GM12801 (cell line): ENCODE measurements around the gene GATA5.

Experiments used
- TF ChIP-seq, protein P1 (sequence below): IDR thresholded peaks from one replicate; pipeline ENCODE4 v1.5.1; 2011; ENCODE audit warnings: control low read depth; ENCODE audit not compliant: insufficient read length; ENCODE audit errors: extremely low read depth

GATA5 gene

DNA sequence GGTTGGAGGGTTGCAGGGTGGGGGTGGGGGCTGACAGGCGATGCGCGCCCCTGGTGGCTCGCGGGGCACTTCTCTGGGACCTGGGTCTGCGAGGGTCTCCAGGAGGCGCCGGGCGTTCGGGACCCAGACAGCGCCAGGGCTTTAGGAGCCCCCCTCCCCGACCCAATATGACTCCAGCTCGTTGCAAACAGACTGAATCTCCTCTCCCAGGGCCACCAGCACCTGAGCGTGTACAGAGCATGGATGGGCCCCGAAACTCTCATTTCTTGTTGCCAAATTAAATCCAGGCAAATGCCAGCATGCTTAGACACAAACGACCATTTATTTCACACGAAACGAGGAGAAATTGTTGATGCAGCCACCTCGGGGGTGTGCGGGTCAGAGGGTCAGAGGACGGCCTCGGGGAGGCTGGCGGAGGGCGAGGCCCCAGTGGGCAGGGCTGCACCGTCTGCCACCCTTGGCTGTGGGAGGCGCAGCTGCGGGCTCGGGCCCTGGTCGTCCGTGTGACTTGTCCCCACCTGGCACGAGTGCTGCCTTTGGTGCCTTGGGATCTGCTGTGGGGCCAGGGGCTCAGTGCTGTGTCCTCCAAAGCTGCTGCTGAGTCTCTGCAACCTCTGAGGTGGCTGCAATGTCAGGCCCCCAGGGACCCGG, 20.9 kb upstream of the GATA5 start:
- TF ChIP-seq, protein P1, sequence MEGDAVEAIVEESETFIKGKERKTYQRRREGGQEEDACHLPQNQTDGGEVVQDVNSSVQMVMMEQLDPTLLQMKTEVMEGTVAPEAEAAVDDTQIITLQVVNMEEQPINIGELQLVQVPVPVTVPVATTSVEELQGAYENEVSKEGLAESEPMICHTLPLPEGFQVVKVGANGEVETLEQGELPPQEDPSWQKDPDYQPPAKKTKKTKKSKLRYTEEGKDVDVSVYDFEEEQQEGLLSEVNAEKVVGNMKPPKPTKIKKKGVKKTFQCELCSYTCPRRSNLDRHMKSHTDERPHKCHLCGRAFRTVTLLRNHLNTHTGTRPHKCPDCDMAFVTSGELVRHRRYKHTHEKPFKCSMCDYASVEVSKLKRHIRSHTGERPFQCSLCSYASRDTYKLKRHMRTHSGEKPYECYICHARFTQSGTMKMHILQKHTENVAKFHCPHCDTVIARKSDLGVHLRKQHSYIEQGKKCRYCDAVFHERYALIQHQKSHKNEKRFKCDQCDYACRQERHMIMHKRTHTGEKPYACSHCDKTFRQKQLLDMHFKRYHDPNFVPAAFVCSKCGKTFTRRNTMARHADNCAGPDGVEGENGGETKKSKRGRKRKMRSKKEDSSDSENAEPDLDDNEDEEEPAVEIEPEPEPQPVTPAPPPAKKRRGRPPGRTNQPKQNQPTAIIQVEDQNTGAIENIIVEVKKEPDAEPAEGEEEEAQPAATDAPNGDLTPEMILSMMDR, result no peak

DNA sequence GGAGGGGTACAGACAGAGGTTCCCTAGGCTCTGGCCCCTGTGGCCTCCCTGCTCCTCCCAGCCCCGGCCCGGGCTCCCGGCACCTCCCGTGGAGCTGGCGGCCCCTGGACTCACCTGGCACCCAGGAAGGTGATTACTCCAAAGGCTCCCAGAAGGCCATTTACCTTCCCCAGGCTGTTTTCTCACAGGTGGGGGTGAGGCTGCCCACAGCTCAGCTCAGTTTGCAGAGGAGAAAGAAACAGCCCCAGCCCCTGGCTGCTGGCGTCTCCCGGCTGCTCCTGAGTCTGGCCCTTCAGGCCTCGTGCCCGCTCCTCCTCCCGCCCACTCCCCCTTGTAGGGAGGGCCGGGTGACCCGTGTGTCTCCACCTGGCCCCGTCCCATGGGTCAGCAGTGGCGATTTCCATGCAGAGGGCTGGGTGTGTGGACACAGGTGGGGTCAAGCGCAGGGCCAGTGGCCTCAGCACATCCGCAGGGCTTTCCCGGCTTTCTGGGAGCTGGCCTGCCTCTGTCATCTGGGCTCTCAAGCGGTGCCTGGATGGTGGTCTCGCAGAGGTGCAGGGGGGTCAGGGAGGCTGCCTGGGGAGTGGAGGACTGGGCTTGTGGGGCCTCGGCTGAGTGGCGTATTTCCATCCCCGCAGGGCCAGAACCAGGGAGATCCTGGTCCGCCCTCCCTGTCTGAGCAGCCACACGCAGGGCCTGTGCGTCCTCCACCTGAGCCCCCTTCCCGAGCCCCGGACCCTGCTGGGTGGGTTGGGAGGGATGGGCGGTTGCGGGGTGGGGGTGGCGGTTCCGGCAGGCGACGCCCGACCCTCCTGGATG, 20.2 kb upstream of the GATA5 start:
- TF ChIP-seq, protein P1, result no peak

DNA sequence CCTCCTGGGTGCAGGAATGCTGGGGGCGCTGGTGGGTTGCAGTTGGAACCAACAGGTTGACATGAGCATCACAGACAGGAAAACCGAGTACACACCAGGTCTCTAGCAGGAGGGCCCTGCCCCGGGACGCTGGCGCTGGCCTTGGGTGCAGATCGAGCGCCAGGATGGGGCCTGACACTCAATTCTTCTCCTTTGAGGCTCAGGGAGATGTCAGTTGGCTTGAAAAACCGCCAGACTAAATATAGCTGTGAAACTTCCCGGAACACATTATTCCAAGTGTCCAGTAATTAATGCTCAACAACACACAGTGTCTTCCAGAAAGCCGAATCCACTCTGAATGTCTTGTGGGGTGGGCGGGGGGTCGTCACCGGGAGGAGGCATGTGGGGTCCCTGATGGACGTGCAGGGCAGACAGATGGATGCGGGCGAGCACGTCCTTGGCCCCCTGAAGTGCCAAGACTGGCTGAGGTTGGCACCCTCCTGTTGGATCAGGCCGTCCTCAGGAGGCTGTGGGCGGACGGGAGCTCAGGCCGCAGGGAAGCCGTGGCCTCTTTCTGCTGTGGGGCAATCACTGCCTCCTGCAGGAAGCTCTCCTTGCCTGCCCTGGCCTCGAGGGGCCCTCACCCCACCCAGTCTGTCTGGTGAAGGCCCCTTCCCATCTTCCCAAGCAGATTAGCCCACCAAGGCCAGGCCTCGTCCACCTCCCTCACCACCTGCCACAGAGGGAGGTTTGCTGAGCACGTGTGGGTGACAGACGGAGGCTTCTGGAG, 19.4 kb upstream of the GATA5 start:
- TF ChIP-seq, protein P1, result no peak

DNA sequence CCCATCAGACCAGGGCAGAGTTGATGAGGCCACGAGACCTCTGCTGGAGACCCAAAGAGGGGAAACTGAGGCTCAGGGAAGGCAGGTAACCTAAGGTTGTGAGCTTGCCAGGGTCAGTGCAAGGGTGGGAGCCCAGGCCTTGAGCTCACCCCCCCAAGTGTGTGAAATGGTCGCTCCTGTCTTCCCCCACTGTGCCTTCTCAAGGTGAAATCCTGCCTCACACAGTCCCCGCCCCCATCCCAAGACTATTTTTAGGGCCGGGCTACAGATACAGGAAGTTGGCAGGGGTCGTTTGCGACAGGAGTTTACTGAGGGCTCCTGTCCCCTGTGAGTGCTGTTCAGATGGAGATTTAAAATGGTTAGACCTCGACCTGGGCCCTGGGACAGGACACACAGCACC, 18.7 kb upstream of the GATA5 start:
- TF ChIP-seq, protein P1, result no peak

DNA sequence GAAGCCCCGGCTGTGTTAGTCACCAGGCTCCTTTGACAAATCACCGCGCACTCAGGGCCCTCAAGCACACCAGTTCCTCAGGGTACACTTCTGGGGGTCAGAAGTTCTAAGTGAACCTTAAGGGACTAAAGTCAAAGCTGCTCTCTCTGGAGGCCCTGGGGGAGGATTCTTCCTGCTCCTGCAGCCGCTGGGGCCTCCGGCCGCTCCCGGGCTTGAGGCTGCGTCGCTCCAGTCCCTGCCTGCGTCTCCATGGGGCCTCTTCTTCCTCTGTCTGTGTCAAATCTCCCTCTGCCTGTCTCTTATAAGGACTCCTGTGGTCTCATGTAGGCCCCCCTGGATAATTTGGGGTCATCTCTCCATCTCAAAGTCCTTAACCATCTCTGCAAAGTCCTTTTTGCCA, 18.1 kb upstream of the GATA5 start:
- TF ChIP-seq, protein P1, result no peak

DNA sequence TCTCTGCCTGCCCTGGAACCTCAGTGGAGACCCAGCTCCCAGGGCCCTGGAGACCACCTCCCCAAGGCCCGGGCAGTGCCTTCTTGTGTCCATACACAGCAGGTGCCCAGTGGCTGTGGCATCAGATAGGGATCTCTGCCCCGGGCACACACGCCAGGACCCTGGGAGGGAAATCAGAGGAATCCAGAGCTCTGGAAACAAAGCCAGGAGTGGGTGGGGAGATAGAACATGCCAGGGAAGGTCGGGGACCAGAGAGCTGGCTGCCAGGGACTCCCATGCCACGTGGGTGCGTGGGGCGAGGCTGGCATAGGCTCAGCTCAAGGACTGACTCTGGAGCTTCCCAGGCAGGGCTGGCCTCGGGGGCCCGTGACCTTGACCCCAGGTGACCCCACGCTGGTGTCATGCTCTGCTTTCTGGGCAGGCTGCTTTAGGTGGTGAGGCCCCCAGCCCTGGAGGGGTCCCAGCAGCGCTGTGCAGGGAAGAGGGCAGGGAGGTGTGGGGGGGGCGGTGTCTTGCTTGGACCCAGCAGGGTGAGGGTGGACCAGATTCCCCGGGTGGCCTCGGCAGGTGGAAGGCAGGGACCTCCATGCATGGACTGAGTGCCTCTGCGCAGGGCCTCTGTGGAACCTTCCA, 17.6 kb upstream of the GATA5 start:
- TF ChIP-seq, protein P1, result no peak

DNA sequence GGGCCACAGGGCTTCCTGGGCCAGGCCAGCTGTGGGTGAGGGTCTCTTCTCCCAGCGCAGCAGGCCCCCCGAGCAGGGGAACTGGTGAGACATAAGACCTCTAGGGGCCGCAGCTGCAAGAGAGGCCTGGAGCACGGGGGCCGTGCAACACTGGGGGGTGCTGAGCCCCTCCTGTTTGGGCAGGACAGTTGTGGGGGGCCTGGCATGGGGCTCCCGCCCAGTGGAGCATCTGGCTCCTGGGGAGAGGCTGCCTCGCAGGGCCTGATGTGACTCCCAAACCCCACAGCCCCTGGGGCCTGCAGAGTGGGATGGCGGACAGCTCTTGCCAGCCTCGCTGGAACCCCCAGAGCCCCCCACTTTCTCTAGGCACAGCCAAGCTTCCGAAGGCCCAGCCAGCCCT, 16.9 kb upstream of the GATA5 start:
- TF ChIP-seq, protein P1, result no peak
